B cell (primary cell): ENCODE results near the gene MYADML2. TPM values are rescaled to one million over a fixed set of nuclear protein-coding genes. Genes with fewer than 3 reads are reported as not detected.

Source experiments
- ATAC-seq: fragments of 200-7000 bp; cut with Tn5 transposase; one replicate; pipeline ENCODE4 v1.10.0; 2021; ENCODE audit warnings: low read depth, mild to moderate bottlenecking, moderate number of reproducible peaks, moderate library complexity
- CTCF ChIA-PET: fragments of 350-600 bp; sonication (Branson Sonifier 250); formaldehyde crosslinking; loops from one replicate; lab custom pipeline; 2021; ENCODE audit warnings: antibody characterized with exemption, inconsistent platforms; lab: Charles Lee
- POLR2A ChIA-PET: fragments of 350-600 bp; sonication (Branson Sonifier 250); formaldehyde crosslinking; loops from one replicate; lab custom pipeline; 2021; ENCODE audit warnings: antibody characterized with exemption; lab: Charles Lee
- DNase-seq: peaks from one replicate; pipeline ENCODE4 v3.0.0; 2013
- H2AFZ ChIP-seq: 2 replicates; pipeline ENCODE4 v1.6.1; 2012; ENCODE audit warnings: mild to moderate bottlenecking, low read depth, low read length; ENCODE audit not compliant: insufficient read depth, poor library complexity, severe bottlenecking
- H3K27ac ChIP-seq, 2 donors: 1 replicate in 1 of 2; 2 replicates in 1 of 2; pipeline ENCODE4 v1.5.1; 2012 to 2013; ENCODE audit warnings: low read length in 2 of 2, mild to moderate bottlenecking in 2 of 2, moderate library complexity in 1 of 2
- H3K27me3 ChIP-seq, 4 experiments: fragments of 200-600 bp in 1 of 4; sonication (generic) in 1 of 4; replicated peaks in 1 of 4; 1 replicate in 2 of 4; 2 replicates in 2 of 4; pipeline versions ENCODE4 v1.6.1 to v1.7.0; 2013 to 2016; ENCODE audit warnings: low read length in 3 of 4, mild to moderate bottlenecking in 2 of 4, mixed read lengths in 1 of 4, moderate library complexity in 1 of 4; ENCODE audit not compliant: insufficient read depth in 4 of 4, control insufficient read depth in 3 of 4; ENCODE audit errors: control extremely low read depth in 1 of 4
- H3K36me3 ChIP-seq, 2 experiments: replicated peaks in 1 of 2; 1 replicate in 1 of 2; 2 replicates in 1 of 2; pipeline versions ENCODE4 v1.6.1 to v1.7.1; 2013; ENCODE audit warnings: low read length in 1 of 2; ENCODE audit not compliant: insufficient read depth in 2 of 2, control insufficient read depth in 1 of 2; ENCODE audit errors: control extremely low read depth in 1 of 2, extremely low read depth in 1 of 2
- H3K4me1 ChIP-seq, 2 donors: fragments of 200-600 bp in 1 of 2; sonication (generic) in 1 of 2; 1 replicate in 1 of 2; 2 replicates in 1 of 2; pipeline versions ENCODE4 v1.5.1 to v1.6.1; 2013 to 2017; ENCODE audit warnings: low read length in 2 of 2; ENCODE audit not compliant: control insufficient read depth in 2 of 2, insufficient read depth in 2 of 2
- H3K4me2 ChIP-seq: replicated peaks from 2 replicates; pipeline ENCODE3; 2012; ENCODE audit warnings: mild to moderate bottlenecking, low read depth, low read length; ENCODE audit not compliant: poor library complexity, severe bottlenecking
- H3K4me3 ChIP-seq, 5 experiments: fragments of 200-600 bp in 1 of 5; sonication (generic) in 1 of 5; 1 replicate in 3 of 5; 2 replicates in 2 of 5; pipeline versions ENCODE4 v1.5.1 to v1.7.0; 2011 to 2016; ENCODE audit warnings: low read length in 4 of 5, mild to moderate bottlenecking in 4 of 5, low read depth in 2 of 5, control low read depth in 1 of 5, moderate library complexity in 1 of 5; ENCODE audit not compliant: insufficient read depth in 1 of 5; ENCODE audit errors: control extremely low read depth in 1 of 5, extremely low read depth in 1 of 5
- H3K79me2 ChIP-seq: fragments of 200-600 bp; sonication (generic); one replicate; pipeline ENCODE4 v1.6.0; 2016; ENCODE audit warnings: low read length; ENCODE audit not compliant: control insufficient read depth, insufficient read depth
- H3K9ac ChIP-seq: fragments of 200-600 bp; sonication (generic); 2 replicates; pipeline ENCODE4 v1.6.1; 2017; ENCODE audit warnings: mild to moderate bottlenecking, low read length, moderate library complexity
- H3K9me3 ChIP-seq, 3 donors: one replicate each; pipeline versions ENCODE4 v1.6.1 to v1.7.1; 2013; ENCODE audit warnings: low read length in 2 of 3; ENCODE audit not compliant: control insufficient read depth in 2 of 3, insufficient read depth in 1 of 3; ENCODE audit errors: control extremely low read depth in 1 of 3
- H4K20me1 ChIP-seq: 2 replicates; pipeline ENCODE4 v1.6.0; 2012; ENCODE audit warnings: mild to moderate bottlenecking, low read length; ENCODE audit not compliant: insufficient read depth, control insufficient read depth, poor library complexity, severe bottlenecking
- H3K27ac Mint-ChIP-seq: one replicate; pipeline ENCODE4 v1.8.0; 2021; ENCODE audit warnings: mixed read lengths
- H3K27me3 Mint-ChIP-seq: one replicate; pipeline ENCODE4 v1.8.0; 2021; ENCODE audit warnings: mixed read lengths
- H3K4me1 Mint-ChIP-seq: one replicate; pipeline ENCODE4 v1.8.0; 2021; ENCODE audit warnings: mixed read lengths
- H3K4me3 Mint-ChIP-seq: one replicate; pipeline ENCODE4 v1.8.0; 2021; ENCODE audit warnings: mixed read lengths
- H3K9me3 Mint-ChIP-seq: one replicate; pipeline ENCODE4 v1.8.0; 2022; ENCODE audit warnings: mixed read lengths; ENCODE audit not compliant: insufficient read depth
- CTCF ChIP-seq: fragments of 200-600 bp; IDR thresholded peaks from one replicate; pipeline ENCODE4 v1.8.0; 2022; ENCODE audit warnings: antibody characterized with exemption, mild to moderate bottlenecking
- EZH2 ChIP-seq: IDR thresholded peaks from 2 replicates; pipeline ENCODE4 v1.6.1; 2012; ENCODE audit warnings: borderline replicate concordance, low read depth, mild to moderate bottlenecking, moderate library complexity, low read length; ENCODE audit not compliant: insufficient read depth, poor library complexity, severe bottlenecking
- WGBS: methylation state at CpG from one replicate; pipeline ENCODE4 v1.1.5; 2013; ENCODE audit warnings: missing lambda C conversion rate; ENCODE audit not compliant: insufficient coverage; 5-methylcytosine and 5-hydroxymethylcytosine counted together
- intact Hi-C: fragments of 100-400 bp; cut with micrococcal nuclease; formaldehyde crosslinking; loops from one replicate; pipeline ENCODE4 v1.10.0; 2022
- polyA plus RNA-seq: library from polyadenylated mRNA; depleted of rRNA; stranded (reverse); fragments of >200 nt; gene quantifications from 2 replicates; pipeline ENCODE4 v1.2.3, GENCODE V29; 2012
- total RNA-seq, 2 donors: library from RNA; stranded (reverse); fragments of 120-200 nt in 1 of 2; gene quantifications; 1 replicate in 1 of 2; 2 replicates in 1 of 2; pipeline versions ENCODE4 v1.2.3 to v1.2.4, GENCODE V29; 2013 to 2022

The MYADML2 gene
- total and polyA plus RNA-seq, 2 donors (not counting 1 experiment from before 2014, with no cell fraction given), result not detected

GRCh38 chr17:81993729-81994592 is 46.9 kb upstream of the MYADML2 start:
- no peaks in the 10 kb centered on the region for H3K27me3 ChIP-seq
- ATAC-seq (no peak), DNase-seq (no peak)
- POLR2A ChIA-PET, result interaction anchor here (0.8 kb wide), 1 partner anchor 13 kb away, joined by 3 read pairs; no protein-coding TSS in a partner anchor
- H3K9me3 ChIP-seq, result no peaks in the 10 kb centered on the region
- H3K9ac ChIP-seq, result no peak overlapping the region
- H3K9me3 Mint-ChIP-seq, result no peaks in the 10 kb centered on the region
- CTCF ChIA-PET, result no interaction called here
- H3K79me2 ChIP-seq, result peaks cover 27% of the 10 kb centered on the region
- peaks cover 3% of the 10 kb centered on the region for H3K4me1 Mint-ChIP-seq
- no peaks in the 10 kb centered on the region for H3K27me3 Mint-ChIP-seq
- H3K4me3 ChIP-seq, result no peak overlapping the region
- peaks cover 20% of the 10 kb centered on the region for H4K20me1 ChIP-seq
- H2AFZ ChIP-seq, result no peak overlapping the region
- H3K4me2 ChIP-seq, result no peak overlapping the region
- 95% methylated on average over 36 of the region's 37 CpGs for WGBS
- H3K27ac Mint-ChIP-seq, result no peak overlapping the region
- no peak overlapping the region for H3K27ac ChIP-seq
- no peaks in the 10 kb centered on the region for H3K4me1 ChIP-seq
- H3K36me3 ChIP-seq, result peaks cover 0 to 2% of the 10 kb centered on the region in 2 experiments
- no peak overlapping the region for H3K4me3 Mint-ChIP-seq
- TF ChIP-seq CTCF (no peak), EZH2 (no peak)
- intact Hi-C loops, result no loop called here
